AG20443 (cell line): ENCODE data around the gene GNE.
"Not testable (repeated sequence)": the region's sequence is repeated elsewhere in the genome, so short reads cannot be mapped to it uniquely, and the experiment has no call there.

Source experiments
- DNase-seq: peaks from one replicate; pipeline ENCODE4 v3.0.0; 2012; ENCODE audit warnings: low spot score, mixed read lengths

The GNE gene

GRCh38 chr9:36207546-36208012, 50.7 kb downstream of the GNE start:
- peak; percentile 35 for DNase-seq

- DNase-seq = peak; percentile 51
Measured at GRCh38 chr9:36207016-36207415, 51.2 kb downstream of the GNE start.

DNA sequence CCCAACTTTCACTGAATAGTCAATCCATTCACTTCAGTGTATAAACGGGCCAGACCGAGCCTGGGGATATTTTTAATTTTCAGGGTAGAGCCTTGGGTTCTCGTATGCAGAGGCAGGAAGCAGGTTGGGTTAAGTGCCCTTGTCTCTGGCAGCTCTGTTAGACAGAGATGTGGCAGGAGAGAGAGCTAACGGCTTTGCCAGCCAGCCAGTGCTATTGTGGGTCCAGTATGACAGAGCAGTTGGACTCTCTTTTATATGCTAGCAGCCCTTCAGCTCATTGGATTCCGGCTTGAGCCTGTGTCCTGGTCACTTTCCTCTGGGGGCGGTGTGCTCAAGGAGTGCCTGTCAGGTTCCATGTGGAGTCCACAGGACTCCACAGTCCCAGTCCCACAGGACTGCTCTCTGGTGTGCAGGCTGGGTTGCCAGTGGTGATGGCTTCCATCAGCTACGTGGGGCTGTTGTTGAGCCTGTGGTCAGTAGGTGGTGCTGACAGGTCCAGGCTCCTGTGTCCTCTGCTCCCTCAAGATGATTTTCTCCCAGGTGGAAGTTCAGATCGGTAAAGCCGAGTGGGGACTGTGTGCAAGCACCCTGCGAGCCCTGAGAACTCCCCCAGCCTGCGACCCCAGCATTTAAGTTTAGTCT, 53.2 kb downstream of the GNE start:
- DNase-seq = no peak

- DNase-seq = no peak
Measured at GRCh38 chr9:36194326-36195000, 63.8 kb downstream of the GNE start.

DNA sequence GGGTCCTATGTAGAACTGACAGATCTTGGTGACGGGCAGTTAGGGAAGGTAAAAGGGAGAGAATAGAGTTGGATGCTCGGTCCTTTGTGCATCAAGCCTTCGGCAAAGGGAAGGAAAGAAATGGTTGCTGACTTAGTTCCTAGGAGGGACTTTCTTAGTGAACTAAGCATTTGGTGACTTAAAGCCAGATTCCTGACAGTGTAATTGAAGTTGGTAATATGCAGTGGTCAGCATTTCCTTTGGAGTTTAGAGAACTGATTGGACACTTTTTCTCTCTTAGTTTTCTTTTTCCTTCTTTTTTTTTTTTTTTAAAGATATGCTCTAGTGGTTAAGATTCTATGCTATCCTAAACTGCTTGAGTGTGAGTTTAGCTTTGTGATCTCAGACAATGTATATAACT, 65.2 kb downstream of the GNE start:
- no peak for DNase-seq

DNA sequence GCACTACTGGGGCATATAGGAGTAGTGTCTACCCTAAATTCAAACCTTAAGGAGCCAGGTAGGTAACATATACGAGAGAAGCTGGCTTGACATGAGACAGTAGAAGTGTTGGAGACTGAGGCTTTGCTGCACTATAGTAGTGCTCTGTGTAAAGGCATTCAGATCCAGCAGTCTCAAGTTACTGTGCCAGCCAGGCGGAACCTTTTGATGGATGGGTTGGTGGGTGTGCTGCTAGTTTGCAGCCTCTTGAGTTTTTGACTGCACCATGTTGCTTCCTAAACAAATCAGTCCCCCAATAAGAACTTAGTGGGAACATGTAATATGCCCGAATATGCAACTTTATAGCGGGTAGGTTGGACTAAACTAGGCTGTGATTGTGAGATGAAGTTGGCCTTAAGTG, 66.1 kb downstream of the GNE start:
- no peak for DNase-seq

DNA sequence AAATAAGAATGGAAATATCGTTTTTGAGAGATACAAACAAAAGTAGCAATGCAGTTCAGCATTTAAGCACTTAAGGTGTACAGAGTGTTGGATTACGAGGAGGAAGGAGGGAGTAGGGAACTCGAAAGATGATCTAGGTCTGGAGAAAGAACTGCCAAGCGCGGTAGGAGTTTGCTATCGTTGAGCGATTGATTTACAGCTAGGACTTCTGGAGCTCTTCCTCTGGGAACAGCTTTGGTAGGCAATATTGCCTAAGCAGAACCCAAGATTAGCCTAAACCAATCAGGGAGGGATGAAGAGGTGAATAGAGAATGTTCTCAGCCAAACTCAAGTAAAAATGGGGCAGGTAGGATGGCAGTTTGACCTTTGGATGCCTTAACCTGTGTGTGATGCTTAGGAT, 66.6 kb downstream of the GNE start:
- DNase-seq = no peak

DNA sequence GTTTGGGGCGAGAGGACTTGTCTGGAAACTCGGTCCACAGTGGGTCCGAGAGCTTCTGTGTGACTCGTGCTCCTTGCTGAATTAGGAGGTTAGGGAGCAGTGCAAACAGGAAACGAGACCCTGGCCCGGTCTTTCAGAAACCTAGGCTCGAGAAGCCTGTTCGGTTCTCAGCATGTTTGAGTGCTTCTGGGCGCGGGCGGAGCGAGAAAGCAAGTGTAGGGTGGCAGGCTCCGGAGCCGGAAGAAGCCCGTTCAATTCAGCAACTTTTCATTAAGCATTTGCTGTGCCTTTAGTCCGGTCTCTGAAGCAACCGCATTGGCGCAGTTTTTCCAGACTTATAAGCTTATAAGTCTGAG, 67.0 kb downstream of the GNE start:
- no peak for DNase-seq

- peak; percentile 98 for DNase-seq
Measured at GRCh38 chr9:36190388-36191289, 67.6 kb downstream of the GNE start, which contains the start of gene CLTA. CLTA (plus strand) TSS chr9:36190921; CDS start chr9:36191057, 136 bp downstream.

GRCh38 chr9:36189976-36190375, 68.3 kb downstream of the GNE start:
- no peak for DNase-seq

GRCh38 chr9:36188212-36188611, 70.0 kb downstream of the GNE start:
- no peak for DNase-seq

GRCh38 chr9:36187414-36187813, 70.8 kb downstream of the GNE start:
- peak; percentile 79 for DNase-seq

- DNase-seq = not testable (repeated sequence)
Measured at GRCh38 chr9:36180243-36180642, 78.0 kb downstream of the GNE start.

DNA sequence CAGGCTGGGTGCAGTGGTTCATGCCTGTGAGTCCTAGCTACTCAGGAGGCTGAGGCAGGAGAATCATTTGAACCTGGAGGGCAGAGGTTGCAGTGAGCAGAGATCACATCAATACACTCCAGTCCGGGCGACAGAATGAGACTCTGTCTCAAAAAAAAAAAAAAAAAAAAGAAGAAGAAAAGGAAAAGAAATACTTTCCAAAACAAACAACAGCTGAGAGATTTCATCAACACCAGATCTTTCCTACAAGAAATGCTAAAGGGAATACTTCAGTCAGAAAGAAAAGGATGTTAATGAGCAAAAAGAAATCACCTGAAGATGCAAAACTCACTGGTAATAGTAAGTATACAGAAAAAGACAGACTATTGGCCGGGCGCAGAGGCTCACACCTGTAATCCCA, 80.7 kb downstream of the GNE start:
- DNase-seq = no peak

- not testable (repeated sequence) for DNase-seq
Measured at GRCh38 chr9:36176496-36176895, 81.8 kb downstream of the GNE start.

DNA sequence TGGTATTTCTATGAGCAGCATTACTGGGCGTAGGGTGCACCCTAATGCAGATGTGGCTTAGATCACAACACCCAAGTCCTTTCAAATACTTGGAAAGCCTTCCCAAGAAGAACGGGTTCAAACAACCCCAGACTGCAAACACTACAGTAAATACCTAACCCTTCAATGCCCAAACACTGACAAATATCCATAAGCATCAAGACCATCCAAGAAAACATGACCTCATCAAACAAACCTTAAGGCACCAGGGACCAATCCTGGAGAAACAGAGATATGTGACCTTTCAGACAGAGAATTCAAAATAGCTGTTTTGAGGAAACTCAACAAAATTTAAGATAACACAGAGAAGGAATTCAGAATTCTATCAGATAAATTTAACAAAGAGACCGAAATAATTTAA, 83.0 kb downstream of the GNE start:
- not testable (repeated sequence) for DNase-seq

GRCh38 chr9:36174731-36175130, 83.5 kb downstream of the GNE start:
- no peak for DNase-seq

DNA sequence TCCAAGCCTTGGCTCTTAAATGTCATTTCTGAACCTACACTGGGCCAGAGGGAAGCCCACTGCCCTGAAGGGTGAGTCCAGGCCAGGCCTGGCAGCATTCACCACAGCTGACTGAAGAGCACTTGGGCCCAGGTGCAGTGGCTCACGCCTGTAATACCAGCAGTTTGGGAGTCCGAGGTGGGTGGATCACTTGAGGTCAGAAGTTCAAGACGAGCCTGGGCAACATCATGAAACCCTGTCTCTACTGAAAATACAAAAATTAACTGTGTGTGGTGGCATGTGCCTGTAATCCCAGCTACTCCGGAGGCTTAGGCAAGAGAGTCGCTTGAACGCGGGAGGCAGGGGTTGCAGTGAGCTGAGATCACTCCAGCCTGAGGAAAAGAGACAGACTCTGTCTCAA, 84.0 kb downstream of the GNE start:
- no peak for DNase-seq

GRCh38 chr9:36173861-36174260, 84.4 kb downstream of the GNE start:
- no peak for DNase-seq

DNA sequence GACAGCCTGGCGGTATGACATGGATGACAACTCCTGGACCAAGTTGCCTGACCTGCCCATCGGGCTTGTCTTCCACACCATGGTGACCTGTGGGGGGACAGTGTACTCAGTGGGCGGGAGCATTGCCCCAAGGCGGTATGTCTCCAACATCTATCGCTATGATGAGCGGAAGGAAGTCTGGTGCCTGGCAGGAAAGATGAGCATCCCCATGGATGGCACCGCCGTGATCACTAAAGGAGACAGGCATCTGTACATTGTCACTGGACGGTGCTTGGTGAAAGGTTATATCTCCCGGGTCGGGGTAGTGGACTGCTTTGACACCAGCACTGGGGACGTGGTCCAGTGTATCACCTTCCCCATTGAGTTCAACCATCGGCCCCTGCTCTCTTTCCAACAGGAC, 87.7 kb downstream of the GNE start:
- no peak for DNase-seq

GRCh38 chr9:36169708-36170107, 88.5 kb downstream of the GNE start:
- DNase-seq = no peak

DNA sequence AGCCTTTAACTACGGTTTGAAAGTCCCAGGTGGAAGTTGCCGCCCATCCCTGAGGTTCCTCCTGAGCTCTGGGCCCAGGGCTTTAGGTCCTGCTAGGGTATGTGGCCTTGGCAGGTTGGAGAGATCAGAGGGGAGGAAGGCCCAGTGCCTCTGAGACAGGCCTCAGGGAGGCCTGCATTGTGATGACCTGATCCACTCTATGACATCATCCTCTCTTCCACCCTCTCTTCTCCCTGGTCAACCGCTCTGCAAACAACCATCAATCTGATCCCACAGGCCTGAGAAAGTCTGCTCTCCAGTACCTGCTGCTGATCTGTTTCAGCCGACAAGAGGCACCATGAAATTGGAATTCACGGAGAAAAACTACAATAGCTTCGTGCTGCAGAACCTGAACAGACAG, 89.1 kb downstream of the GNE start, which contains the start of gene CCIN:
Gene CCIN, plus strand, starts transcription at position 223 of the 400 bp plus-strand sequence. Its CDS starts 115 bp downstream, at position 338.
- DNase-seq = peak; percentile 8
